Iris pigment epithelial cell (primary cell): Measurements from ENCODE around the gene TSC2.

Source experiments
- DNase-seq: peaks from one replicate; pipeline ENCODE4 v3.0.0-alpha.2; 2011; ENCODE audit warnings: low read depth

The TSC2 gene

GRCh38 chr16:2043667-2044451 lies 3.9 kb upstream of the TSC2 start:
- no peak for DNase-seq

GRCh38 chr16:2044541-2044940 lies 3.2 kb upstream of the TSC2 start:
- DNase-seq, result no peak

GRCh38 chr16:2045965-2046892 lies 1.6 kb upstream of the TSC2 start:
- DNase-seq, result no peak

- no peak for DNase-seq
Observed at GRCh38 chr16:2046893-2047329, 874 bp upstream of the TSC2 start.

- DNase-seq, result peak; percentile 31
Observed at GRCh38 chr16:2048116-2048543, 345 bp downstream of the TSC2 start.

- no peak for DNase-seq
Observed at GRCh38 chr16:2053211-2053610, 5.4 kb downstream of the TSC2 start.

- no peak for DNase-seq
Observed at GRCh38 chr16:2053897-2054296, 6.1 kb downstream of the TSC2 start.

- no peak for DNase-seq
Observed at GRCh38 chr16:2054543-2055245, 6.9 kb downstream of the TSC2 start.

- DNase-seq, result no peak
Observed at GRCh38 chr16:2056077-2056476, 8.3 kb downstream of the TSC2 start.

- no peak for DNase-seq
Observed at GRCh38 chr16:2056681-2057407, 9.1 kb downstream of the TSC2 start.

GRCh38 chr16:2057438-2057837 lies 9.7 kb downstream of the TSC2 start:
- no peak for DNase-seq

GRCh38 chr16:2058420-2058819 lies 10.6 kb downstream of the TSC2 start:
- no peak for DNase-seq

GRCh38 chr16:2058872-2059271 lies 11.1 kb downstream of the TSC2 start:
- DNase-seq, result no peak

GRCh38 chr16:2060346-2060745 lies 12.6 kb downstream of the TSC2 start:
- no peak for DNase-seq

GRCh38 chr16:2061023-2061422 lies 13.2 kb downstream of the TSC2 start:
- no peak for DNase-seq

- no peak for DNase-seq
Observed at GRCh38 chr16:2061526-2061925, 13.7 kb downstream of the TSC2 start.

GRCh38 chr16:2062801-2063200 lies 15.0 kb downstream of the TSC2 start:
- no peak for DNase-seq

GRCh38 chr16:2063861-2064260 lies 16.1 kb downstream of the TSC2 start:
- no peak for DNase-seq

- no peak for DNase-seq
Observed at GRCh38 chr16:2064368-2064945, 16.7 kb downstream of the TSC2 start.

GRCh38 chr16:2066139-2066538 lies 18.4 kb downstream of the TSC2 start:
- no peak for DNase-seq
